ENCODE measurements around the gene STYXL1.

Gene STYXL1

DNA sequence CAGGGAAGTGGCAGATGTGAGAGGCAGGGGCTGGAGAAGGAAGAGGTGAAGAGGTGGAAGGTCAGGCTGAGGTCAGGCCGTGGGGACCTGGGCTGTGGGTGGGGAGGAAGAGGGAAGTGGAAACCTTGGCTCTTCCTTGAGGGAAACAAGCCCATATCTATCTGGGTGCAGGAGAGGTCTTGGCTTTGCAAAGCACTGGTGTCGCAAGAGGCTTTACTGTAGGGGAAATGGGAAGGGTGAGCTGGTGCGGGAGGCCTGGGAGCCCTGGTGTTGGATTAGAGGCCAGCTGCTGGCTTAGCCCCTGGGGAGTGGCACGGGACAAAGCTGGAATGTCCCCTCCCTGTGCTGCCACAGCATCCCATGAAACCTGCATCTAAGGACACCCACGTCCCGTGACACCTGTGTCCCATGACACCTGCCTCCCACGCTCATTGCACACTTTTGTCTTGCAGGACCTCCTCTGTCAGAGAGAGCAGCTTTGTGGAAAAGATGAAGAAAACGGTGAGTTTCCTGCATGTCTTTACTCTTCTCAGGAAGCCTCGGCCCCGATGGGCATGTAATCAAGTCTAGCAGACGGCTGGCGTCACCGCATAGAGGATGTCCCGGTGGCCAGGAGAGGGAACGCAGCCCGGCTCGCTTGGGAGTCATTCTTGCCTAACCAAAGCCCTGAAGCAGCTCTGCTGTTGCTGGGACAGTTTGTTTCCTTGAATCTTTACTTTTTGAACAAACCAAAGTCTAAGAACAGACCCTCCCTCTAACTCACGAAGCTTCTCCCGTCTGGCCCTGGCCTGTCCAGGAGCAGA, 75.6 kb downstream of the STYXL1 start:
- DNase-seq: peak; percentile 34

GRCh38 chr7:75971309-75971960, 76.4 kb downstream of the STYXL1 start:
- DNase-seq: no peak

GRCh38 chr7:75969704-75970498, 77.9 kb downstream of the STYXL1 start:
- DNase-seq: peak; percentile 20

GRCh38 chr7:75969182-75969581, 78.6 kb downstream of the STYXL1 start:
- DNase-seq: peak; percentile 31

GRCh38 chr7:75968561-75969001, 79.2 kb downstream of the STYXL1 start:
- DNase-seq: peak; percentile 19

DNA sequence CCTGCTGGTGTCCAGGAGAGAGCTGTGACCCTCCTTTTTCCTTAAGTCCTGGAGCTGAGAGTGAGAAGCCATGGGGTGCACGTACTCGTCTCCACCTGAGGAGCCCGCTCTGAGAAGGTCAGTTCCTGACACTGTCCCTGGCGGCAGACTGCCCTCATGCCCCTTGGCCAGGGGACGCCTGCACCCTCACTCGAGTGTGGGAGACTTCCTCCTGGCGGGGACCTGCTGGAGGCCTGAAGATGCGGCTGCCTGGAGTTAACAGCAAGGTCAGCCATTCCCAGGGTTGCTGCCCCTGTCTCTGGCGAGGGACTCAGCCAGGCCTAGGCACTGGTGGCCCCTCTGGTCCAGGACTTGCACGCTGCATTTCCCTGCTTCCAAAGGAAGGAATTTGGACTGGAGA, 79.8 kb downstream of the STYXL1 start:
- no peak for DNase-seq

- peak; percentile 62 for DNase-seq
Measured at GRCh38 chr7:75967487-75967997, 80.3 kb downstream of the STYXL1 start.

GRCh38 chr7:75967055-75967454, 80.7 kb downstream of the STYXL1 start:
- DNase-seq: no peak

- DNase-seq: peak; percentile 83
Measured at GRCh38 chr7:75966190-75966961, 81.4 kb downstream of the STYXL1 start.

GRCh38 chr7:75965617-75966016, 82.2 kb downstream of the STYXL1 start:
- DNase-seq: no peak

DNA sequence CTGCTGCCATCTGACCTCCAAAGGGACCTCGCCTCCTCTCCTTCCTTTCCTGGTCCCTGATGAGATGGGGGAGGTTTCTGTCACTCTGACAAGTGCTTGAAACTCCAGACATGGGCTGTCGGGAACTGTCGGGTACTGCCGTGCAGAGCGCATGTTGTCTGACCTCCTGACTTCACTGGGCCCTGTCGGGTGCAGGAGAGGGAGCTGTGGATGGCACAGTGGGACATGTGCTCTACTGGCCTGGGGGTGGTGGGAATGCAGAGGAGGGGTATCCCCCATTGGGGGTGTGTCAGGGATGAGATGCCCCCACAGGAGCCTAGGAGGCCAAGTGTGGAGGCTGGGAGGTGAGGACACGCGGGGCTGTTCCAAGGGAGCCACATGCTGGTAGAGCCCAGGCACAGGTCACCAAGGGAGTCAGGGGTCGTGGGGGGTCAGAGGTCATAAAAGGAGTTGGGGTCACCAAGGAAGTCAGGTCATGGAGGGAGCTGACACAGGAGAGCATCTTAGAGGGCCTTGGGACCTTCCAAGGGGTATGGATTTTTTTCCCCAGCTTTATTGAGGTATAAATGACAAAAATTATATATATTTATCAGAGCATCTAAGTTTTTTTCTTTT, 84.3 kb downstream of the STYXL1 start:
- no peak for DNase-seq

DNA sequence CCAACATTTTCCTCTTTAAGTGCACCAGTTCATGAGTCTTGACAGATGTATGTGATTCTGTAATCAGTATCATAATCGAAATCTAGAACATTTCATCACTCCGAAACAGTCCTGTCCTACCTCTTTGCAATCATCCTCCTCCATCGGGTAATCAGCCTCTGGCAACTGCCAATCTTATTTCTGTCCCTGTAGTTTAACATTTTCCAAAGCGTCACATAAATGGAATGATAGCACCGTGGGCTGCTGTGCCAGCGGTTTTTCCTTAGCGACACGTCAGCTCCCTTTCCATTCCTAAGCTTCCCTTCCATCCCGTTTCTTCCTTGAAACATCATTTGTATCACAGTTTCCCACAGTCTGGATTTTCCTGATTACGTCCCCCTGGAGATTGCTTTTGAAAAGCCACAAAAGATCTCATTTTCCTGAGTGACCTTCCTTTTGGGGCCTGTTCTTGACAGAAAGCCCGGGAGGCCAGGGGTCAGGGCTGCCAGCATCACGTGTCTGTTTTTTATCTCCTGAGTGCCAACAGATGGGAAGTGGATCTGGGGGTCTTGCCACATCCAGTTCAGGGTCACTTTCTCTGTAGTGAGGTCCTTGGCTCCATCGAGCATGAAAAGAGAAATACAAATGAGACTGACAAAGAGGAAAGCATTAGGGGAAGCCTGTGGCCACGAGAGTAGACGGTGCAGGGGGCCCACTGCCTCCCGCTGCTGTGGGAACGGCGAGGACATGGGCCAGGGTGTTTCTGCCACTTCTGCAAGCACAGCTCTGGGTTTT, 85.0 kb downstream of the STYXL1 start:
- DNase-seq: no peak

DNA sequence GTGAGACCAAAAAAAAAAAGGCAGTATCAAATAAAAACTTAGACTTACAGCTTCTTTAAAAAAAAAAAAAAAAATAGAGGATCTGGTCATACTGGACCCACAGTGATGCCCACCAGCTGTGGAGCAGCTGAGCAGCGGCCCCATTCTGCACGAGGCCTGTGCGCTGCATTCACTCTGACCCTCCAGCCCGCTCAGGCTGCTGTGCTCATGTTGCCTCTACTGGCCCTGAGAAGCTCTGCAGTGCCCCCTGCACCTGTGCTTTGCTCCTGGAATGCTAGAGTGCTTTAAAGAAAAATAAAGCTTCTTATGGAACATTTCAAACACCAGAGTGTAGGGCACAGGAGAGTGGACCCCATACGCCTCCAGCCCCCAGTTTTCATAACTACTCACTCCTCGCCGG, 86.6 kb downstream of the STYXL1 start:
- no peak for DNase-seq

- no peak for DNase-seq
Measured at GRCh38 chr7:75960372-75960771, 87.4 kb downstream of the STYXL1 start.

GRCh38 chr7:75958802-75959543, 88.8 kb downstream of the STYXL1 start:
- DNase-seq: no peak

GRCh38 chr7:75957021-75957736, 90.6 kb downstream of the STYXL1 start:
- DNase-seq: no peak

GRCh38 chr7:75955331-75955955, 92.4 kb downstream of the STYXL1 start:
- DNase-seq: no peak

DNA sequence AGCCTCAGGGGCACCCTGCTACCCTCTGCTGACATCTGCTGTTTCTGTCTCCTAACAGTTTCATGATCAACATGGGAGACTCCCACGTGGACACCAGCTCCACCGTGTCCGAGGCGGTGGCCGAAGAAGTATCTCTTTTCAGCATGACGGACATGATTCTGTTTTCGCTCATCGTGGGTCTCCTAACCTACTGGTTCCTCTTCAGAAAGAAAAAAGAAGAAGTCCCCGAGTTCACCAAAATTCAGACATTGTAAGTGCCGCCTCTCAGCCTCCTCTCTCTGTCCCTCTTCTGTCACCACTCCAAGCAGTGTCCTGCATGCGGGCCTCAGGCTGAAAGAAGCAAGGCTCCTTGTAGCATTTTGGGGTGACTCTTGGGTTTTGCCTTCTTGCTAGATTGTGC, 93.9 kb downstream of the STYXL1 start:
- no peak for DNase-seq

GRCh38 chr7:75953431-75953830, 94.4 kb downstream of the STYXL1 start:
- no peak for DNase-seq
